ENCODE results near the gene PALLD.

The PALLD gene

GRCh38 chr4:168648929-168649328, 152.1 kb downstream of the PALLD start:
- TF ChIP-seq CTCF (IDR thresholded peaks at IDR 0.05; ENCODE audit: low read depth, low read length), result no peak
- no peak overlapping the region for H3K4me3 ChIP-seq (ENCODE audit: low read depth, low read length)

GRCh38 chr4:168651374-168651773, 154.5 kb downstream of the PALLD start:
- no peak overlapping the region for H3K4me3 ChIP-seq (ENCODE audit: low read depth, low read length)
- no peak for TF ChIP-seq CTCF (IDR thresholded peaks at IDR 0.05; ENCODE audit: low read depth, low read length)

GRCh38 chr4:168651864-168652263, 155.0 kb downstream of the PALLD start:
- H3K4me3 ChIP-seq (ENCODE audit: low read depth, low read length), result no peak overlapping the region
- no peak for TF ChIP-seq CTCF (IDR thresholded peaks at IDR 0.05; ENCODE audit: low read depth, low read length)

GRCh38 chr4:168652755-168653154, 155.9 kb downstream of the PALLD start:
- no peak for TF ChIP-seq CTCF (IDR thresholded peaks at IDR 0.05; ENCODE audit: low read depth, low read length)
- H3K4me3 ChIP-seq (ENCODE audit: low read depth, low read length), result no peak overlapping the region

GRCh38 chr4:168654104-168654847, 157.4 kb downstream of the PALLD start:
- no peak for TF ChIP-seq CTCF (IDR thresholded peaks at IDR 0.05; ENCODE audit: low read depth, low read length)

GRCh38 chr4:168654848-168655174, 158.0 kb downstream of the PALLD start:
- no peak overlapping the region for H3K4me3 ChIP-seq (ENCODE audit: low read depth, low read length)
- no peak for TF ChIP-seq CTCF (IDR thresholded peaks at IDR 0.05; ENCODE audit: low read depth, low read length)

More at GRCh38 chr4:168654104-168654847, 157.4 kb downstream of the PALLD start:
- H3K4me3 ChIP-seq (ENCODE audit: low read depth, low read length), result no peak overlapping the region

GRCh38 chr4:168655182-168655581, 158.3 kb downstream of the PALLD start:
- no peak for TF ChIP-seq CTCF (IDR thresholded peaks at IDR 0.05; ENCODE audit: low read depth, low read length)
- H3K4me3 ChIP-seq (ENCODE audit: low read depth, low read length), result no peak overlapping the region

Measured in WI38 (cell line).